SK-N-MC (cell line): ENCODE measurements around the gene UMAD1.

Experiments used
- DNase-seq: peaks from one replicate; pipeline ENCODE4 v3.0.0-alpha.2; 2011; ENCODE audit warnings: low read depth, low spot score
- H3K27ac ChIP-seq: fragments of 200-600 bp; sonication (generic); 2 replicates; pipeline ENCODE4 v1.5.1; 2016; ENCODE audit warnings: mixed run types
- H3K36me3 ChIP-seq: fragments of 200-600 bp; sonication (generic); 2 replicates; pipeline ENCODE4 v1.6.1; 2017; ENCODE audit warnings: antibody characterized with exemption, low read length, mixed read lengths; ENCODE audit not compliant: insufficient read depth
- H3K4me3 ChIP-seq: fragments of 200-600 bp; sonication (generic); 2 replicates; pipeline ENCODE4 v1.5.1; 2016
- H3K9ac ChIP-seq: fragments of 200-600 bp; sonication (generic); 2 replicates; pipeline ENCODE4 v1.8.0; 2017; ENCODE audit warnings: mixed run types, mixed read lengths; ENCODE audit not compliant: insufficient read length
- H3K9me3 ChIP-seq: fragments of 200-600 bp; sonication (generic); 2 replicates; pipeline ENCODE4 v1.6.1; 2017; ENCODE audit warnings: low read depth, mild to moderate bottlenecking, antibody characterized with exemption, low read length, moderate library complexity, mixed read lengths
- EZH2 ChIP-seq: fragments of 200-600 bp; sonication (generic); IDR thresholded peaks from one replicate; pipeline ENCODE4 v1.6.1; 2017; ENCODE audit warnings: antibody characterized with exemption
- FOXP2 ChIP-seq: optimal IDR thresholded peaks from 2 replicates; pipeline ENCODE3; 2011; ENCODE audit warnings: mild to moderate bottlenecking, moderate library complexity; ENCODE audit not compliant: insufficient read depth; ENCODE audit errors: extremely low read length, control extremely low read depth
- POLR2AphosphoS5 ChIP-seq: IDR thresholded peaks from 2 replicates; pipeline ENCODE4 v1.6.1; 2012; ENCODE audit warnings: mild to moderate bottlenecking, low read depth, low read length, borderline replicate concordance

Gene UMAD1

DNA sequence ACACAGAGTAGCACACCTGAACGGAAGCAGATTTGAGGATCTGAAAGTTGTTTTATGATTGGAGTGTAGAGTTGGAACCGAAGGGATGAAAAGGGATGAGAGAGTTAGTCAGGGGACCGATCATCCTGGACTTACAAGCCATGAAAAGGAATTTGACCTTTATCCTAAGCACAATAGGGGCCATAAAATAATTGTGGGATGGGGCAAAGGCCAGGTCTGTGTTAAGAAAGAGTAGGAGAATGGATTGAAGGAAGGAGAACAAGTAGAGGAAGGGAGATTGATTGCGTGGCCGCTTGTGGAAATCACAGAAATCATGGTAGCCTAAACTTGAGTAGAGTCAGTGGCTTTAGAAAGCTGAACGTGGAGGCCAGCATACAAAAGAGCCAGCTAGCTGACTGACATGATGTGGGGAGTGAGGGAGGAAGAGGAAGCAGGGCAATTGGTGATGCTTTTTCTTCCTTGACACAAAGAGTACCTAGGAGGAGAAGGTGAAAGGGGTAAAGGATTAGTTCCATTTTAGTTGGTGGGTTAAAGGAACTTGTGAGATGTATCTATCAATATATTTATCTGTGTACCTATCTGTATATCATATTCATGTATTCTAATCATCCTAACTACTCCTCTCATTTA is 144.9 kb downstream of the UMAD1 start:
- no peak for TF ChIP-seq FOXP2
- TF ChIP-seq POLR2AphosphoS5: no peak
- TF ChIP-seq EZH2: no peak
- DNase-seq: no peak
- H3K9me3 ChIP-seq: no peaks in the 10 kb centered on the region
- no peak overlapping the region for H3K9ac ChIP-seq
- no peak overlapping the region for H3K27ac ChIP-seq
- no peak overlapping the region for H3K4me3 ChIP-seq
- no peaks in the 10 kb centered on the region for H3K36me3 ChIP-seq

DNA sequence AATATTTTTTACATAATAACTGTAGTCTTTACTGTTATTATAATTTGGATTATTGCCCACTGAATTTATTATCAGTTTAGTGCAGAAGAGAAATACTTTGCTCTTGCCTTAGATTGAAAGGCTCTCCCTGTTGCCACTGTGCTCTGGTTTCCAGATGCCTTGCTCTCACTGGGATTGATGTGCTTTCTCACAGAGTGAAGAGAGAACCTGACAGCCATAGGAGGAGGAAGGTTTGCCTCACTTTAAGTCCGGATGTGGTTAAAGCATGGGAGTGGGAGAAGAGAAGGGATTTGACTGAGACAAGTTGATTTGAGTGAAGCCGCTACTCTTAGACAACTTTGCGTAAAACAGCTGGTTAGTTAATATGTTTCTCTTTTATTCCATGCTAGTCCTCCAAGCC is 146.0 kb downstream of the UMAD1 start:
- no peak for DNase-seq
- Histone ChIP-seq H3K9ac (no peak overlapping the region), H3K9me3 (no peaks in the 10 kb centered on the region), H3K27ac (peak overlapping the region; percentile 17; the same call in 1 of the 2 replicates), H3K4me3 (peak overlapping the region; percentile 8; the same call in 1 of the 2 replicates), H3K36me3 (no peaks in the 10 kb centered on the region)
- TF ChIP-seq FOXP2 (no peak), EZH2 (no peak), POLR2AphosphoS5 (no peak)

DNA sequence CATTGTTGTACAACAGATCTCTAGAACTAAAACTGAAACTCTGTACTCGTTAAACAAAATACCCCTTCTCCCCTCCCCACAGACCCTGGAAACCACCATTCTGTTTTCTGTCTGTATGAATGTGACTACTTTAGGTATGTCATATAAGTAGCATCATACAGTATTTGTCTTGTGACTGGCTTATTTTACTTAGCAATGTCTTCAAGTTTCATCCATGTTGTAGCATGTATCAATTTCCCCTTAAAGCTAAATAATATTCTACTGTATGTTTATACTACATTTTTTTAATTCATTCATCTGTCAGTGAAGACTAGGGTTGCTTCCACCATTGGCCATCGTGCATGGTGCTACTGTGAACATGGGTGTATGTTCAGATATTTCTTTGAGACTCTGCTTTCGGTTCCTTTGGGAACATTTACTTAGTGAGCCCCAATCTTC is 149.0 kb downstream of the UMAD1 start:
- no peak overlapping the region for H3K4me3 ChIP-seq
- TF ChIP-seq FOXP2: no peak
- TF ChIP-seq POLR2AphosphoS5: no peak
- TF ChIP-seq EZH2: no peak
- DNase-seq: no peak
- H3K36me3 ChIP-seq: no peaks in the 10 kb centered on the region
- H3K27ac ChIP-seq: no peak overlapping the region
- H3K9ac ChIP-seq: no peak overlapping the region
- H3K9me3 ChIP-seq: no peaks in the 10 kb centered on the region

DNA sequence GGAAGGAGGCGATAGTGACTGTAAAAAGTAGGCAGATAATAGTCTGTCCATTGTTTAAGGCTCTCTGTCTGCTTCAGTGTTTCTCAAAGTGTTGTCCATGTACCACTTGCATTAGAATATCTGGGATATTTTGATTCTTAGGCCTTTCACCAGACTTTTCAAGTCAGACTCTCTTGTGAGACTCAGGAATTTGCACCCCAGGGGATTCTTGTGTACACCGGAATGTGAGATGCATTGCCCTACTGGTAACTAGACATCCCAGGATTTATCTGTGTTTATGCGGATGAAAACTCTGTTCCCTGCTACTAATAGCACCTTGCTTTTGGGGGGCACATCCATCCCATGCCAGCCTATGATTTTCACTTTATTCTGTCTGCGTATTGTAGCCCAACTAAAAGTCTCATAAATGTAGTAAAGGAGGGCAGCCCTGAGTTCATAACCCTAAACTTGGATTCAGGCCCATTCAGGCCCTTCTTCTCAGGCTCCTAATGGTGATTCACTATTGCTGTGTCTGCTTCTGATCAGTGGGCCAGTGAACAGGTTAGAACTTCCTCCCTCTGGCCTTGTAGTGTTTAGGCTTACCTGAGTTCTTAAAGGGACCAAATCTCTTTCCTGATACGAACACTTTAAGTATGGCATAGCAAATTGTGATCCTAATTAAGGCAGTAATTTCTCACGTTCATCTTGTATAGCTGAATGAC is 149.6 kb downstream of the UMAD1 start:
- Histone ChIP-seq H3K4me3 (no peak overlapping the region), H3K27ac (no peak overlapping the region), H3K36me3 (no peaks in the 10 kb centered on the region), H3K9ac (no peak overlapping the region), H3K9me3 (no peaks in the 10 kb centered on the region)
- TF ChIP-seq EZH2 (no peak), FOXP2 (no peak), POLR2AphosphoS5 (no peak)
- no peak for DNase-seq

DNA sequence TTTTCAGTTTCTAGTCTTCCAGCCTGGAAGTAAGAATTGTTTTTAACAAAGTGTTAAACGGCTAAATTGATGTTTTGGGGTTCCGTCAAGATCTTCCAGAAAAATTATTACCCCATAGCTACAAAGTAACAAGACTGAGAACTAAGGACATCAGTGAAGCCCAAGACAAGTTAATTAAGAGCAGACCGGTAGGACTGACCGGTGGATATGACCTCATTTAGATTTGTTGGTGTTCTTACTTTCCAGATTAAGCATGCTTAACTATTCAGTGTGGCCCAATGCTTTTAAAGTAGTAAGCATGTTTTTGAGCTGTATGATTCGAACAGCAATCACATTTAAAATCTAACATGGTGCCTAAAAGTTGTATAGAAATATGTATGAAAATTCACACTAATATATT is 151.0 kb downstream of the UMAD1 start:
- TF ChIP-seq POLR2AphosphoS5 (no peak), FOXP2 (no peak), EZH2 (no peak)
- DNase-seq: no peak
- Histone ChIP-seq H3K9me3 (no peaks in the 10 kb centered on the region), H3K9ac (no peak overlapping the region), H3K4me3 (no peak overlapping the region), H3K36me3 (no peaks in the 10 kb centered on the region), H3K27ac (no peak overlapping the region)

DNA sequence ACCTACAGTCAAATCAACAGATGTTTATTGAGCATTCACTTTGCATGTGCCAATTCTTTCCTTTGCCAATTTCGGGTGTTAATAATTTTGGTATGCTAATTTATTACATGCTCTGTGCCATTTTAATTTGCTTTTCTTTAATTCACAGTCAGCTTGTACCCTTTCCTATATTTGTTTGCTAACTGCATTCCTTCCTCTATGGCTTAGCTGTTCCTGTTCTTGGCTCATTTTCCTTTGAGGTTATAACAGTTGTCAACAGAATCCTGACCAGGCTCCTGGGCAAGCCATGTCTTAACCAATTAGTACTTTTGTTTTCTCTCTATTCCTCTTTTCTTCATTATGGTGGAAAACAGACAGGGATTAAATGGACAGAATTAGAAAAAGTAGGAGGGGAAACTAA is 151.5 kb downstream of the UMAD1 start:
- no peak for TF ChIP-seq EZH2
- TF ChIP-seq FOXP2: no peak
- TF ChIP-seq POLR2AphosphoS5: no peak
- Histone ChIP-seq H3K9ac (no peak overlapping the region), H3K4me3 (no peak overlapping the region), H3K27ac (no peak overlapping the region), H3K36me3 (no peaks in the 10 kb centered on the region), H3K9me3 (no peaks in the 10 kb centered on the region)
- no peak for DNase-seq

DNA sequence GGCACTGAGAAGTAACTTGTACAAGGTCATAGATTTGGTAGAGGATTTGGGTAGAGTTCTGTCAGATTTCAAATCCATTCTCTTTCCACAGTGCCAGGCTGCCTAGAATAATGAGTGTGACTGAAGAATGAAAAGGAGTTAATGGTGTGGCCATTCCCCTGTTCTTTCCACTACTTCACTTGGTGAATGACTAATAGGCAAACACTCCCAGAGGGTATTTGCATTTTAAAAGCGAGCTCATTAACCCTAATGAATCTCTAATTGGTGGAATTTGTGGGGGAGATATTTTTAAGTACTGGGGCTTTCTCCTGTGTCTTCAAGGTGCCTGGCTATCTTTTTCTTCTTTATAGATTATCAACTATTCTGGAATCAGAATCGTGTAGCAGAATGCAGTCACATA is 152.7 kb downstream of the UMAD1 start:
- H3K27ac ChIP-seq: no peak overlapping the region
- DNase-seq: no peak
- no peaks in the 10 kb centered on the region for H3K36me3 ChIP-seq
- no peak for TF ChIP-seq FOXP2
- no peak for TF ChIP-seq POLR2AphosphoS5
- no peak for TF ChIP-seq EZH2
- H3K9ac ChIP-seq: no peak overlapping the region
- no peak overlapping the region for H3K4me3 ChIP-seq
- no peaks in the 10 kb centered on the region for H3K9me3 ChIP-seq

DNA sequence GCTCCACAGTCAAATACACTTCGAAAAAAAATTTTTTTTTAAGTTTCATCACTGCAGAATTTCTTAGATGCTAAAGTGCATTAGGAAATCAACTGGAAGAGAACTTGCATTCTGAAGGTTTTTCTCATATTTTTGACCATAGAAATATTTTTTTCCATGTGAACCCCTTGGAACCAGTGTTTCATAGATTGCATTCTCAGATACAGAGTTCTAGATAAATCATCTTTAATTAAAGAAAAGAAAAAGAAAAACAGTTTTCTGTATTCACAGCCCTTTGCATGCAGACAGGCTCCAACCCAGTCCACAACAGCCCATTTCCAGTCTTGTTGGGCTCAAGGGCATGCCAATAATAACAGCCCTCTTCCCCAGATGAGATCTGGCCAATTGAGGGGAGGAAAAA is 153.4 kb downstream of the UMAD1 start:
- no peak overlapping the region for H3K4me3 ChIP-seq
- TF ChIP-seq POLR2AphosphoS5: no peak
- TF ChIP-seq EZH2: no peak
- no peaks in the 10 kb centered on the region for H3K36me3 ChIP-seq
- no peak overlapping the region for H3K9ac ChIP-seq
- H3K9me3 ChIP-seq: no peaks in the 10 kb centered on the region
- no peak for DNase-seq
- no peak overlapping the region for H3K27ac ChIP-seq

DNA sequence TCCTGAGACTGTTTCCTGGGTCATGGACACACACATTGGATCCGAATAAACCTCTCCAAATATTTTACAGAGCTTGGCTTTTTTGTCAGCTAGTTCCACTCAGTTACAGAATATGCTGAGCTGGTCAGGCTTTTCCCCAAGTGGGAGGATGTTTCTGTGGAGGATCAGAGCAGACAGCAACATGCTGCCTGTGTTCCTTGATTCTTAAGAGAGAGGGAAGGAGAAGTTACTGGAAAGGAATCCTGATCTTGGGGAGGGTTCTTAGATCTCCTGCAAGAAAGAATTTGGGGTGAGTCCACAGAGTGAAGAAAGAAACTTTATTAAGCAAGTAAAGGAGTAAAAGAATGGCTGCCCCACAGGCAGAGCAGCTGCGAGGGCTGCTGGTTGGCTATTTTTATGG is 154.7 kb downstream of the UMAD1 start:
- Histone ChIP-seq H3K9me3 (no peaks in the 10 kb centered on the region), H3K9ac (no peak overlapping the region), H3K36me3 (no peaks in the 10 kb centered on the region), H3K27ac (no peak overlapping the region), H3K4me3 (no peak overlapping the region)
- no peak for DNase-seq
- TF ChIP-seq EZH2: no peak
- no peak for TF ChIP-seq POLR2AphosphoS5
- TF ChIP-seq FOXP2: no peak
